Transverse colon (tissue), 4 donors: ENCODE results near the gene PPP2R2C. TPM values are rescaled to one million over a fixed set of nuclear protein-coding genes. Genes with fewer than 3 reads are reported as not detected.
A peak's percentile ranks its signal among the peaks of the same experiment; 100 is the strongest.

Source experiments
- DNase-seq: peaks from one replicate; pipeline ENCODE4 v3.0.0-alpha.2; 2019
- H3K27ac ChIP-seq, 4 donors: fragments of 200-600 bp; sonication (generic); 2 replicates each; pipeline ENCODE4 v1.5.1; 2016 to 2018; ENCODE audit warnings: inconsistent platforms in 4 of 4
- H3K27me3 ChIP-seq: fragments of 200-600 bp; sonication (generic); 2 replicates; pipeline ENCODE4 v1.5.1; 2017; ENCODE audit warnings: inconsistent platforms
- H3K36me3 ChIP-seq, 4 donors: fragments of 200-600 bp; sonication (generic); 2 replicates each; pipeline ENCODE4 v1.5.1; 2017 to 2019; ENCODE audit warnings: inconsistent platforms in 4 of 4
- H3K4me1 ChIP-seq, 4 donors: fragments of 200-600 bp; sonication (generic); 2 replicates each; pipeline ENCODE4 v1.5.1; 2017 to 2020; ENCODE audit warnings: inconsistent platforms in 4 of 4
- H3K4me3 ChIP-seq, 4 donors: fragments of 200-600 bp; sonication (generic); 1 replicate in 1 of 4; 2 replicates in 3 of 4; pipeline versions ENCODE4 v1.5.1 to v1.6.1; 2017 to 2019; ENCODE audit warnings: inconsistent platforms in 4 of 4
- H3K9me3 ChIP-seq, 2 donors: fragments of 200-600 bp; sonication (generic); 2 replicates each; pipeline ENCODE4 v1.5.1; 2017 to 2019; ENCODE audit warnings: inconsistent platforms in 2 of 2
- EP300 ChIP-seq: sonication (generic); formaldehyde crosslinking; IDR thresholded peaks from one replicate; pipeline ENCODE4 v1.6.1; 2017; ENCODE audit warnings: antibody characterized with exemption, low read depth
- POLR2A ChIP-seq: fragments of 450-650 bp; IDR thresholded peaks from one replicate; pipeline ENCODE4 v1.6.1; 2016; ENCODE audit warnings: antibody characterized with exemption, mild to moderate bottlenecking, moderate library complexity
- POLR2AphosphoS5 ChIP-seq, 3 donors: sonication (generic); formaldehyde crosslinking; IDR thresholded peaks; one replicate each; pipeline ENCODE4 v1.6.1; 2016; ENCODE audit warnings: antibody characterized with exemption in 3 of 3
- WGBS, 2 donors: methylation state at CpG; one replicate each; pipeline ENCODE4 v1.1.5; 2018; ENCODE audit warnings: low coverage in 1 of 2; 5-methylcytosine and 5-hydroxymethylcytosine counted together
- in situ Hi-C, 4 donors: fragments of 200-750 bp; cut with MboI; loops; one replicate each; pipeline versions ENCODE4 v1.15.0 to v1.15.1; 2017; ENCODE audit warnings: low sequenced_read_pairs in 3 of 4, low pct_ligation_motif_present in 1 of 4, low pct_unique_long_range_greater_than_20kb in 1 of 4
- intact Hi-C: fragments of 100-400 bp; cut with DNase I; formaldehyde crosslinking; loops from one replicate; pipeline ENCODE4 v1.15.1; 2023; ENCODE audit warnings: low total_unique reads
- total RNA-seq, 4 donors: library from RNA; depleted of rRNA; stranded (reverse); fragments of >200 nt; gene quantifications; one replicate each; pipeline ENCODE4 v1.1.0, GENCODE V29; 2016
- TF ChIP-seq, protein P1 (sequence below), 5 experiments: fragments of 200-600 bp in 3 of 5; fragments of 450-650 bp in 2 of 5; sonication (generic) in 3 of 5; IDR thresholded peaks; 1 replicate in 2 of 5; 2 replicates in 3 of 5; pipeline ENCODE4 v1.5.1; 2016 to 2017; ENCODE audit warnings: antibody characterized with exemption in 5 of 5, inconsistent platforms in 3 of 5, mild to moderate bottlenecking in 2 of 5, moderate library complexity in 1 of 5

Gene PPP2R2C
- total RNA-seq, 4 donors from 2014 or later: 0.27 to 8.8 (median 1.7) TPM

DNA sequence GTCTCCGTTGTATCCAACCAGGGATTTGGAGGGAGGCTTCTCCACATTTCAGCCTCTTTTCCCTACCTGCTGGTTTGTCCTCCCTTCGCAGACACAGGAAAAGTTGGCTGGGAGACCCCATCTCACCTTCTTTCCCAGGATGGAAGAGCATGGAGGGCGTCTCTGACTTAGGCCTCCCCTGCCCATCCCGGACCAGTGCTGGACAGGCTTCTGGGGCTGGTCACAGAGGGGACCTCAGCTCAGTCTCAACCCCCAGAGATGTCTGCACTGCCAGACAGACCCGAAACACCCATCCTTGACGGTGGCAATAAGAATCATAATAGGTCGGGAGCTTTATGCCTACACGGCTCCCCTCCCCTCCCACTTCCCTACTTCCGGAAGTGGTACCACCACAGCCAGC lies 201.2 kb downstream of the PPP2R2C start:
- Histone ChIP-seq H3K9me3 (no peaks in the 10 kb centered on the region), H3K27ac (peak overlapping the region; percentile 81 to 94 (median 92)), H3K4me3 (peak overlapping the region in 2 of 4 donors; percentile 78 to 97), H3K36me3 (no peaks in the 10 kb centered on the region), H3K4me1 (peaks cover 36 to 55% (median 46%) of the 10 kb centered on the region in 4 donors), H3K27me3 (no peaks in the 10 kb centered on the region)
- TF ChIP-seq POLR2AphosphoS5 (IDR thresholded peaks at IDR 0.05): no peak
- TF ChIP-seq, protein P1, sequence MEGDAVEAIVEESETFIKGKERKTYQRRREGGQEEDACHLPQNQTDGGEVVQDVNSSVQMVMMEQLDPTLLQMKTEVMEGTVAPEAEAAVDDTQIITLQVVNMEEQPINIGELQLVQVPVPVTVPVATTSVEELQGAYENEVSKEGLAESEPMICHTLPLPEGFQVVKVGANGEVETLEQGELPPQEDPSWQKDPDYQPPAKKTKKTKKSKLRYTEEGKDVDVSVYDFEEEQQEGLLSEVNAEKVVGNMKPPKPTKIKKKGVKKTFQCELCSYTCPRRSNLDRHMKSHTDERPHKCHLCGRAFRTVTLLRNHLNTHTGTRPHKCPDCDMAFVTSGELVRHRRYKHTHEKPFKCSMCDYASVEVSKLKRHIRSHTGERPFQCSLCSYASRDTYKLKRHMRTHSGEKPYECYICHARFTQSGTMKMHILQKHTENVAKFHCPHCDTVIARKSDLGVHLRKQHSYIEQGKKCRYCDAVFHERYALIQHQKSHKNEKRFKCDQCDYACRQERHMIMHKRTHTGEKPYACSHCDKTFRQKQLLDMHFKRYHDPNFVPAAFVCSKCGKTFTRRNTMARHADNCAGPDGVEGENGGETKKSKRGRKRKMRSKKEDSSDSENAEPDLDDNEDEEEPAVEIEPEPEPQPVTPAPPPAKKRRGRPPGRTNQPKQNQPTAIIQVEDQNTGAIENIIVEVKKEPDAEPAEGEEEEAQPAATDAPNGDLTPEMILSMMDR (IDR thresholded peaks at IDR 0.05): no peak
- no peak for TF ChIP-seq EP300
- no peak for TF ChIP-seq POLR2A
- intact Hi-C loops: no loop called here
- in situ Hi-C loops: loop anchor here in 1 of 4 donors (25.0 kb wide), 1 partner anchor 291 kb away; no protein-coding TSS in a partner anchor
- no peak for DNase-seq
- WGBS, 2 donors: 40 to 56% methylated on average over 2 to 9 of the region's 9 CpGs

GRCh38 chr4:6270636-6271121 lies 201.7 kb downstream of the PPP2R2C start:
- DNase-seq: no peak
- H3K27ac ChIP-seq: peak overlapping the region; percentile 81 to 94 (median 92)
- no peaks in the 10 kb centered on the region for H3K27me3 ChIP-seq
- H3K36me3 ChIP-seq: no peaks in the 10 kb centered on the region
- peaks cover 32 to 51% (median 41%) of the 10 kb centered on the region in 4 donors for H3K4me1 ChIP-seq
- WGBS, 2 donors: 18% methylated on average over 8 of the region's 8 CpGs; no CpG with 5 or more reads in 1 of the 2 donors
- in situ Hi-C loops: loop anchor here in 1 of 4 donors (25.0 kb wide), 1 partner anchor 292 kb away; no protein-coding TSS in a partner anchor
- intact Hi-C loops: no loop called here
- no peaks in the 10 kb centered on the region for H3K9me3 ChIP-seq
- peak overlapping the region; percentile 60 to 97 (median 86) for H3K4me3 ChIP-seq
- no peak for TF ChIP-seq EP300
- TF ChIP-seq POLR2A: no peak
- TF ChIP-seq, protein P1 (IDR thresholded peaks at IDR 0.05): no peak
- TF ChIP-seq POLR2AphosphoS5 (IDR thresholded peaks at IDR 0.05): no peak

Other genes with a start within 250 kb of the PPP2R2C start
- 10 to 100 TPM; 11.5 to 23.5 (median 20.8) TPM for gene WFS1, start 202.8 kb downstream of the PPP2R2C start, total RNA-seq
- 10 to 100 TPM; 17.5 to 55.9 (median 27.6) TPM for gene MAN2B2, start 102.6 kb upstream of the PPP2R2C start, total RNA-seq
- 100 to 1,000 TPM in 3 of 4 donors, 10 to 100 TPM in 1; 96.3 to 229 (median 125) TPM for gene MRFAP1, start 168.1 kb upstream of the PPP2R2C start, total RNA-seq
- gene S100P, start 221.3 kb upstream of the PPP2R2C start, total RNA-seq: 1 to 10 TPM in 2 of 4 donors, not detected in 2; 7.5 to 7.8 TPM
- 10 to 100 TPM; 18.3 to 51.0 (median 30.3) TPM for gene MRFAP1L1, start 237.3 kb upstream of the PPP2R2C start, total RNA-seq
- gene BLOC1S4, start 243.6 kb upstream of the PPP2R2C start, total RNA-seq: 10 to 100 TPM in 3 of 4 donors, under 1 TPM in 1; 1.00 to 18.8 (median 12.4) TPM